HL-60 (cell line): ENCODE results near the gene CWH43.

Experiments used
- DNase-seq, 2 experiments: peaks; one replicate each; pipeline ENCODE4 v3.0.0-alpha.2; 2010 to 2020; ENCODE audit warnings: low read depth in 1 of 2, low spot score in 1 of 2
- H3K27ac ChIP-seq: fragments of 250-450 bp; sonication (Bioruptor Pico); replicated peaks from 2 replicates; pipeline ENCODE4 v1.5.1; 2020; ENCODE audit warnings: mild to moderate bottlenecking, moderate library complexity
- H3K27me3 ChIP-seq: fragments of 250-450 bp; sonication (Bioruptor Pico); 2 replicates; pipeline ENCODE4 v1.5.1; 2021; ENCODE audit warnings: mild to moderate bottlenecking, moderate library complexity; ENCODE audit not compliant: insufficient read depth, poor library complexity, severe bottlenecking
- H3K4me3 ChIP-seq: replicated peaks from 2 replicates; pipeline ENCODE4 v1.5.1; 2011; ENCODE audit warnings: mild to moderate bottlenecking, control low read depth, low read length; ENCODE audit not compliant: insufficient read depth
- GABPA ChIP-seq: IDR thresholded peaks from 2 replicates; pipeline ENCODE4 v1.6.1; 2012; ENCODE audit warnings: low read depth
- POLR2AphosphoS5 ChIP-seq: IDR thresholded peaks from 2 replicates; pipeline ENCODE4 v1.6.1; 2012; ENCODE audit warnings: low read depth
- REST ChIP-seq: IDR thresholded peaks from 2 replicates; pipeline ENCODE4 v1.6.1; 2012; ENCODE audit warnings: low read depth; ENCODE audit not compliant: insufficient replicate concordance
- SPI1 ChIP-seq: IDR thresholded peaks from 2 replicates; pipeline ENCODE4 v1.6.1; 2012; ENCODE audit warnings: low read depth, mild to moderate bottlenecking, borderline replicate concordance
- TF ChIP-seq, protein P1 (sequence below): IDR thresholded peaks from one replicate; pipeline ENCODE4 v1.5.1; 2011; ENCODE audit warnings: low read length, control low read depth, inconsistent platforms; ENCODE audit not compliant: insufficient read depth

The CWH43 gene

DNA sequence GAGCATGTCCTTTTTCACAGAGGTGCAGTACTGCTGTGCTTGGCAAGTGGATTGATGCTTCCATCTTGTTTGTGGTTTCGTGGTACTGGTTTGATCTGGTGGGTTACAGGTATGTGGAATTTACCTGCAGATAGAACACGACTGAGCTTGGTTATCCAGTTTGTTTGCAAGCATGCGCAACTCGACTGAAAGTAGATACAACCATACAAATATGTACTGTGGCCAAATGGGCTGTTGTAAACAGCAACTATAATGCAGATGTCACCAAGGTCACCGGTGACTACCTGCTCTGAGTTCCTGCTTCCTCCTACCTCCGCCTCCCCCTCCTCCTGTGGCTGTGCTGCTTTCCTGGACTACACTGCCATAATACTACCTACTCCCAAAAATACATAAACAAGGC, 12.4 kb downstream of the CWH43 start:
- no peak for DNase-seq
- TF ChIP-seq GABPA: no peak
- no peak for TF ChIP-seq POLR2AphosphoS5
- TF ChIP-seq REST: no peak
- no peak for TF ChIP-seq SPI1
- TF ChIP-seq, protein P1, sequence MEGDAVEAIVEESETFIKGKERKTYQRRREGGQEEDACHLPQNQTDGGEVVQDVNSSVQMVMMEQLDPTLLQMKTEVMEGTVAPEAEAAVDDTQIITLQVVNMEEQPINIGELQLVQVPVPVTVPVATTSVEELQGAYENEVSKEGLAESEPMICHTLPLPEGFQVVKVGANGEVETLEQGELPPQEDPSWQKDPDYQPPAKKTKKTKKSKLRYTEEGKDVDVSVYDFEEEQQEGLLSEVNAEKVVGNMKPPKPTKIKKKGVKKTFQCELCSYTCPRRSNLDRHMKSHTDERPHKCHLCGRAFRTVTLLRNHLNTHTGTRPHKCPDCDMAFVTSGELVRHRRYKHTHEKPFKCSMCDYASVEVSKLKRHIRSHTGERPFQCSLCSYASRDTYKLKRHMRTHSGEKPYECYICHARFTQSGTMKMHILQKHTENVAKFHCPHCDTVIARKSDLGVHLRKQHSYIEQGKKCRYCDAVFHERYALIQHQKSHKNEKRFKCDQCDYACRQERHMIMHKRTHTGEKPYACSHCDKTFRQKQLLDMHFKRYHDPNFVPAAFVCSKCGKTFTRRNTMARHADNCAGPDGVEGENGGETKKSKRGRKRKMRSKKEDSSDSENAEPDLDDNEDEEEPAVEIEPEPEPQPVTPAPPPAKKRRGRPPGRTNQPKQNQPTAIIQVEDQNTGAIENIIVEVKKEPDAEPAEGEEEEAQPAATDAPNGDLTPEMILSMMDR: no peak
- H3K27ac ChIP-seq: no peak overlapping the region
- no peak overlapping the region for H3K4me3 ChIP-seq
- no peaks in the 10 kb centered on the region for H3K27me3 ChIP-seq

DNA sequence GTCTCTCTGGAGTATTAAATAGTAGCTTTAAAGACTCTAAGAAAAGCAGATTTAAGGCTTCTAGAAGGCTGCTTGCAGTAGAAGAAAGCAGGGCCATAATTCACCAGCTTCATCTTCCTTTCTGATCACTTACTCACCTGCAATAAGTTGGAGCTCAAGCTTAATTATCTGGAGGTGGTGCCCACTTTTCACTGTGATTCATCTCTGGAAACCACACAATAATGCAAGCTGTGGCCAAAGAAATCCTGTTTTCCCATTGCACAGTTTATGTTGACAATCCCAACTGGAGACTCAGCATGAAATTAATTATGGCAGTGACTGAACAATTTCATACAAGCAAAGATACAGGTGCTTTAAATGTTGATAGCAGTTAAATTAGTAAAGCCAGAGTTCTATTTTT, 14.7 kb downstream of the CWH43 start:
- H3K27me3 ChIP-seq: no peaks in the 10 kb centered on the region
- no peak overlapping the region for H3K4me3 ChIP-seq
- TF ChIP-seq POLR2AphosphoS5: no peak
- TF ChIP-seq, protein P1: no peak
- TF ChIP-seq REST: no peak
- TF ChIP-seq GABPA: no peak
- TF ChIP-seq SPI1: no peak
- no peak overlapping the region for H3K27ac ChIP-seq
- no peak for DNase-seq

GRCh38 chr4:49002931-49003330, 16.9 kb downstream of the CWH43 start:
- TF ChIP-seq, protein P1: no peak
- no peak for TF ChIP-seq SPI1
- no peak for TF ChIP-seq REST
- no peak for TF ChIP-seq POLR2AphosphoS5
- no peak for TF ChIP-seq GABPA
- H3K27ac ChIP-seq: no peak overlapping the region
- H3K4me3 ChIP-seq: no peak overlapping the region
- H3K27me3 ChIP-seq: no peaks in the 10 kb centered on the region
- DNase-seq: no peak
